ENCODE results near the gene CNIH3. TPM values are rescaled to one million over a fixed set of nuclear protein-coding genes. Genes with fewer than 3 reads are reported as not detected.

Gene CNIH3
- total RNA-seq, 4 donors from 2014 or later = 6.2 to 6.3 TPM; not detected in 2

DNA sequence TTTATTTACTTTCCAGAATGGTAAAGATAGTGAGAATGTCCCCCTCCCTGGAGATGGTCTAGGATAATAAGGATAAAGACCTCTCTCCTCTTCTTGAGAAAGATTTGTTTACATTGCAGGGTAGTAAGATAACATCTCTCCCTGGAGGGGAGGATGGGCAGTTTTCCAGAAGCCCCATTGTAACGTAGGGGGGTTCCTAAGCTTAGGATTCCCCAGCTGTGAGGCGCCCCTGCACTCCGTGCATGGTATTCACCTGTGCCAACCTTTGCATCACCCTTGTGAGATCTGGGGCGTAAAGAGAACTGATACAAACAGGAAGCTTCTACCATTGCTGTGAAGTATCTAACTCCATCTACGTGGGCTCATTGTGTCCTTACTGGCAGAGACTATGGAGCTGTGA, 164.6 kb downstream of the CNIH3 start:
- Histone ChIP-seq H3K4me3 (no peak overlapping the region), H3K27ac (no peak overlapping the region), H3K36me3 (no peaks in the 10 kb centered on the region), H3K9me3 (no peaks in the 10 kb centered on the region), H3K4me1 (no peaks in the 10 kb centered on the region), H3K27me3 (no peaks in the 10 kb centered on the region)
- intact Hi-C loops (cut with DNase I; ENCODE audit: low total_unique reads) = no loop called here
- TF ChIP-seq POLR2A (IDR thresholded peaks at IDR 0.05) (no peak), CTCF (IDR thresholded peaks at IDR 0.05) (no peak)
- DNase-seq = no peak

- Histone ChIP-seq H3K4me1 (no peaks in the 10 kb centered on the region), H3K27me3 (no peaks in the 10 kb centered on the region), H3K27ac (no peak overlapping the region), H3K4me3 (no peak overlapping the region), H3K9me3 (no peaks in the 10 kb centered on the region), H3K36me3 (no peaks in the 10 kb centered on the region)
- no peak for DNase-seq
- TF ChIP-seq CTCF (IDR thresholded peaks at IDR 0.05) (no peak), POLR2A (IDR thresholded peaks at IDR 0.05) (no peak)
- intact Hi-C loops (cut with DNase I; ENCODE audit: low total_unique reads) = no loop called here
These were observed 165.7 kb downstream of the CNIH3 start for GRCh38 chr1:224781800-224782199.

DNA sequence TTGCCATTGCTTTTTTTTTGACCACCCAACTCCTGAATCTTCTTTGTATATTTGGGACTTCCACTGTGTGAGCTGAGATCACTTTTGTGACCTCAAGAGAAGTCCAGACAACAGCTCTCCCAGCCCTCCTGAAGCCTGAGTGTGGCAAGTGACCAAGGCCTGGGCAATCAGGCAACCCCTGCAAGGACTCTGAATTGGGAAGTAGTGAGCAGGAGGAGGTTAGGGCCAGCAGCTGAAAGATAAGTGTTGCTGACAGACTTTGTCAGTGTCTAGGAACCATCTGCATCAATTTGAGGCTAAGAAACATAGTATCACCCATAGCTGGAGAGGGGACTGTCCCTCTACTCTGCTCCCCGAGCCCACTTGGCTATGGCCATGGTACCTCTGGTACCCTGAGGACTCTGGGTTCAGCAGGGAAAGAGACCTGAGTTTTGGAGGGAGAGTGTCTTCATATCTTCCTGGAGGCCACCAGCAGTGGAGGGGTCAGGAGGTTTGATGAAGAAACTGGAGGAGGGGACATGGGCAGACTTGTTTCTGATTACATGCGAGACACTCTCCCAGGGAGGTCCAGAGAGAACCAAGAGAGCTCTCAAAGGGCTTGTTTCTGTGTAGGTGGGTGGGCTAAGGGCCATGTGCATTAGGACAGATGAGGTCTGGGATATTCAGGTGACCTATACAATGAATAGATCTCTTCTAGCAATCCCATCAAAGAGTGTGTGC, 166.3 kb downstream of the CNIH3 start:
- Histone ChIP-seq H3K27me3 (no peaks in the 10 kb centered on the region), H3K9me3 (no peaks in the 10 kb centered on the region), H3K27ac (no peak overlapping the region), H3K4me3 (no peak overlapping the region), H3K4me1 (no peaks in the 10 kb centered on the region), H3K36me3 (no peaks in the 10 kb centered on the region)
- intact Hi-C loops (cut with DNase I; ENCODE audit: low total_unique reads) = no loop called here
- no peak for DNase-seq
- TF ChIP-seq POLR2A (IDR thresholded peaks at IDR 0.05) (no peak), CTCF (IDR thresholded peaks at IDR 0.05) (no peak)

- no peak for DNase-seq
- intact Hi-C loops (cut with DNase I; ENCODE audit: low total_unique reads) = no loop called here
- no peak overlapping the region for H3K4me3 ChIP-seq
- no peaks in the 10 kb centered on the region for H3K27me3 ChIP-seq
- no peaks in the 10 kb centered on the region for H3K36me3 ChIP-seq
- TF ChIP-seq POLR2A (IDR thresholded peaks at IDR 0.05) = no peak
- no peaks in the 10 kb centered on the region for H3K9me3 ChIP-seq
- no peaks in the 10 kb centered on the region for H3K4me1 ChIP-seq
- no peak overlapping the region for H3K27ac ChIP-seq
These were observed 167.0 kb downstream of the CNIH3 start for GRCh38 chr1:224783006-224783651.

DNA sequence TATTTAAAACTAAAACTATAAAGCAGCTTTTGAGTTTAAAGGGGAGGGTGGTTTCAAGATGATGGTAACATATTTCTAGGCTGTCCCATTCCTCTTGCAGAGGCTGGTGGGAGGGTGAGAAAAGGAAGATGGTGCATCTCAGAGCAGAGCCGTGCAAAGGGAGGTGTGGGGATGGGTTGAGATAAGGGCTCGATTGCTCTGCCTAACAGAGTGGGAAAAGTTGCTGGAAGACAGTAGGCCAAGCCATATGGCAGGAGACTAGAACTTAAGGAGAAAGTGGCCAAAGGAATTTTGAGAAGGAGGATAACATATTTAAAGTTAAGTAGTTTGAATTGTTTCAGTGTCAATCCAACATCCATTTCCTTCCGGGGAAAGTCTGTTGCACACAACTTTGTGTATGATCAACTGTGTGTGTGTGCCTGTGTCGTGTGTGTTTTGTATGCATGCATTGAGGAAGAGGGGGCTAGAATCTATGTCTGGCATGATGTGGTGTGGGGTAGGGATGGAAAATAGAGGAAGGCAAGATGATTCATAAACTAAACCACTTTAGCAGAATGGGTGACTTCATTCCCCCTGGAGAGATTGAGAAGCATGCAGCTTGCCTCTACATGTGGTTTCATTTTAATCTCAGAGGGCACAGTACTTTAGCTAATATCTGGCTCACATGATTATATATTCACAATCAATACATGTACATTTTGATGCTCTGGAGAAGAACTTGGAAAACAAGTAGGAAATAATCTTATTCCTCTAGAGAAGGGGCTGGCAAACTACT, 168.3 kb downstream of the CNIH3 start:
- intact Hi-C loops (cut with DNase I; ENCODE audit: low total_unique reads) = no loop called here
- Histone ChIP-seq H3K27ac (no peak overlapping the region), H3K4me3 (no peak overlapping the region), H3K9me3 (no peaks in the 10 kb centered on the region), H3K4me1 (no peaks in the 10 kb centered on the region), H3K27me3 (no peaks in the 10 kb centered on the region), H3K36me3 (no peaks in the 10 kb centered on the region)
- no peak for TF ChIP-seq CTCF (IDR thresholded peaks at IDR 0.05)
- TF ChIP-seq POLR2A (IDR thresholded peaks at IDR 0.05) = no peak
- DNase-seq = no peak

Data from uterus (tissue), 4 donors.